COLO668 (cell line): Measurements from ENCODE around the gene KCTD3.

Source experiments
- DNase-seq: peaks from one replicate; lab custom pipeline; 2025; ENCODE audit not compliant: unreplicated experiment; lab: John Stamatoyannopoulos, UW

Gene KCTD3

DNA sequence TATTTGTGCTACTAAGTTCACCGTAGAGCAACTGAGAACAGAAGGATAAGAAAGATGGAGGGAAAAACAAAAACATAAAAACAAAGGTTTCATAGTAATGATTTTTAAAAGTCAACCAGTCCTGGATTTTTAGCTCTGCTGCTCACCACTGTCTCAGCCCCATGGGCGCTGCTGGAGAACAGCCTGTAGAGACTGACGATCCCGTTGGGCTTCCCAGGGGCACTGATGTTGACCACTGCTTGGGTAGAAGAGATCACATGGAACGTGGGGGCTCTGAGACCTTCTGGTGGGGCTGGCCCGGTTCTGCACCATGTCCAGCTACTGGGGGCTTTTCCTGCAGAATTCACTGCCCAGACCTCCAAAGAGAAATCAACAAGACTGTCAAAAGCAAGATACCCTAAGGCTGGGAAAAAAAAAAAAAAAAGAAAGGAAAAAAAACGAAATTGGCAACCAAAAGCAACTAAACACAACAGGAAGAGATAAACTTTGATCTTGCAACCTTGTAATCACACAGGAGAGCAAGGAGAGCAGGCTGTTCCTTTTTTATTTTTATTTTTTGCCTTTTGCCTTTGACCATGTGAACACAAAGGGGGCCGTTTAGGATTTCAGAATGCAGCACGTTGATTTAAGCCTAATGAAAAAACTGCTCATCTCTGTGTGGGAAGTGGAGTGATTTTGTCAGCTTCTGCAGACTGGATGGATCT lies 83.5 kb downstream of the KCTD3 start:
- DNase-seq, result no peak

DNA sequence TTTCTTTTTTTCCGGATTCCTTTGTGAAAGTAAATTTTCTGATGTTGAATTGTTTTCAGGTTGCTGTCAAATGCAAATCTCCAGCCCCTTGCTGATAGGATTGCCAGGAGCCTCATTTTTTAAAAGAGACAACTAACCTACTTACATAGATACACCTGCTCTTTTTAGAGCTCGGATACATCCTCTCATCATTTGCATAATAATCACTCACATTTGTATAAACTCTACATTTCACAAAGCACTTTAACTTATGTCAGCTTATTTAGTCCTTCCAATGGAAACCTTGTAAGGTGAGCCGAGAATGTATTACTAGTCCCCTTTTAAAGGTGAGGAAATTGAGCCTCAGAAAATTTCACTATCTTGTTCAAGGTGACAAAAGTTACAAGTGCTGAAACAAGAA lies 84.8 kb downstream of the KCTD3 start:
- DNase-seq, result no peak

DNA sequence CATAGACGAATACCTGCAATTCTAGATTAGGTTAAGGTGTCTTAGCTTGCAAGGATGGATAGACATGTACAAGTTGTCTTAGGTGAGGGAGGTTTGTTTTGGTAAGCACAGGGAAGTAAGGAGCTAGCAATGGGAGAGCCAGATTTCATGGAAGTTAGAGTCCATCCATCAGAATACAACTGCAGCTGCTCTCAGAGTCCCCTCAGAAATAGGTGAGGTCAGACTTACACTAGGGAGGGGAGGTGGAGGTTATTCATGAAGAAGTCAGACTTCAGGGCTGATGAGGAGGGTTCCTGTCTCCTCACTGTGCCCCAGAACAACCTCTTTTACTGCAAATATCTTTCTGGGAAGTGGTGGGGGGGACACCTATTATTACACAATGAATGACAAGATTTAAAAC lies 85.3 kb downstream of the KCTD3 start:
- DNase-seq, result no peak

DNA sequence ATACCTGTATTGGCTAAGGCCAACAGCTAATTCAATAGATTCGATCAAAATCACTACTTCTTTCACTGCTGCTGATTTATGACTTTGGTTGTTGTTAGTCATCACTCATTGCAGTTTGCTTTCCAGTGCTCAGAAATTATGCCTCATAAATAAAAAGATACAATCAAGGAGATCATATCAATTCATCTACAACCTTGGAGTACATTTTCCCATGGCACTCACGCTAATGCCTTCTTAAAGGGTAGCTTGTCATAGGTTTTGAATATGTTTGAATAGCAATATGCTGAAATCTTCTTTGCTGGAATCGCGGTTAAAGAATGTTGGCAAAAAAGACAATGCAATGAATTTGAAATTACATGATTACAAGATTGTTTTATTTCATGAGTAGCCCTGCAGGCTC lies 89.9 kb downstream of the KCTD3 start:
- DNase-seq, result no peak

DNA sequence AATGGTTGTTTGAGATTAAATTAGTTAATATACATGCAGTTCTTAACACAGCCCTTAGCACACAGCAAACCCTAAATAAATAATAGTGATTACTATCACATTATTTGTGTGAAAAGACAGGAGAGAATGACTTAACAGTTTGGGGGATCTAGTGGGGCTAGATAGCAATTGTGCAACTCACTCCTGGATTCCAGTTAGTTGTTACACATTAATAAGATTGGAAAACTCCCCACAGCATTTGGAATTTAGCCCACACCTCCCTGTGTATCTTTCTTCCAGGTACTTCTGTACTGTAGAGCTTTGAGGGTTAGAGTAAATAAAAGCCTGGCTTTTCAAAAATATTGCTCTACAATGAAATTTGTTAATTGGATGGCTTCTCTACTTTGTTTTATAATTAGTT lies 93.2 kb downstream of the KCTD3 start:
- DNase-seq, result no peak

DNA sequence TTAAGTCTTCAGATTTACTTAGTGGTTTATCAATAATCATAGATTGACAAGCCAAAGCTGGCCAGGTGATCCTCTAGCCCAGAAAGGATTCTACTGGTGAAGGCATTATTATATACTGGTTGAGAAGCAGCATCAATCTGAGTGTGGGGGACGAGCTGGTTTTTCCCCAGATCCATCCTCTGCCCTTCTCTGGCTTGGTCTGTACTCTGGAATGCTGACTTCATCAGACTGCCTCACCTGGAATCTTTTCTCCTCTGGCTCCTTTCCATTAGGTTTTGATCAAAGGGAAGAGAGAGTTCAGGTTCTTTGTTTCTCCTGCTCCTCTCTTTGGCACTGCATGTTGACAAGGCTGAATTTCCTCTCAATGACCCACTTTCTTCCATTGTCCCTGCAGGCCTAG lies 93.9 kb downstream of the KCTD3 start:
- no peak for DNase-seq

DNA sequence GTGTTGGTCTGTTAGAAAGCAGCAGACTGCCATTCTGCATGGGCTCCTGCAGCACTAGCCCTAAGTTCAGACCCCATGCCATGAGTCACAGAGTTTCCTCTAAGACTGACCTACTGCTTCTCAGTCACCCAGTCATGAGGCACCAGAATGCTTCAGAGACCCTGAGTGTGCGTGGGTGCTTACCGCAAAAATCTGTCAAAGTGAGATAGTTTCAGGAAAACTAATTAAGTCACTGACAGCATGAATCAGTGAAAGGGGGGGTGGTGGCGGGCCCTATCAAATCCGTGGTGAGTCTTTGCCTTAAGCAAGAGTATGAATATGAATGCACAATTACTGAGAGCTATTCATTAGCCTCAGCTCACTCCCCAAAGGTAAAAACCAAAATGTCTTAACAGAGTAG lies 98.1 kb downstream of the KCTD3 start:
- no peak for DNase-seq

DNA sequence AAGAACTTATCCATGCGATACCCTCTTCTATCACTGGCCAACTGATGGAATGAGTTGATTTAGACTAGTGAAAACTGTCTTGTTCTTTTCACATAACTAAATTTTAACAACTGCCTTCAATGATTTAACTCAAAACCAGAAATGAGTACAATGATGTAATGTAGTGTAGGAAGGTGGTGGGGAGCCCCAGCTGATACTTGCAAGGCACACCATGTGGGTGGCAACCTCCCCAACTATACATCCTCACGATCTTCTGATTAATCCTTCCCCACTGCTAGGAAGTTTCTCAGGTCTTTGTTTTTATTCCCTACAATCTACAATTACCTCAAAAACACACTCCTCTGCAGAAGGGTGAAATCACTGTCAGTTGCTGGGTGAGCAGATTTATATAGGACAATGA lies 100.7 kb downstream of the KCTD3 start:
- DNase-seq, result no peak

DNA sequence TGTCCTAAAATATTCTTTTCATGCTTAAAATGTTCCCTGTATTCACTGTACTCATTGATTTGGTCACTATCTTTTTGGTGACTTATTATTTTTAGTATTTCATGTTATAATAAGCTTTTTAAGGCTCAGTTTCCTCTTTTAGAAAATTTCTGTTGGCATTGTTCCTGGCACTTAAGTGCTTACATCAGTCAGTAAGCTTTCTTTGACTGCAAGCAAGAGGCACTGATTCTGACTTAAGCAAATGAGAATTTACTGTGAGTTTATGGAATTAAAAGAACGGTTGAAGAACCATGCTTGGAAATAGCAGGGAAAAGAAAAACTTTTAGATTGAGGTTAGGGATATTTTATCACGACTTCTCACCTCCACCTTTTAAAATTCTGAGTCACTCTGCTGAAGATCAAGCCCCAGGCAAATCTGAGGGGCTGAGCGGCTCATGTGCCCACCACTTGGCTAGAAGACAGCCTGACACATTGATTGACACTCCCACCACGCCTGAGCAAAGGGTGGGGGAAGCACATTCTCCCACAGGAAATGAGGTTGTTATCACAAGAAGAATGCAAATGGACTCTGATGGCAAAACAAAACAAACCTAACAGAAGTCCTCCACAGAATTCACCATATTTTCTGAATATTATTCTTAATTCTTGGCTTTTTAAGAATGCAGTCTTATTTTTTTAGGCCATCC lies 102.8 kb downstream of the KCTD3 start:
- no peak for DNase-seq
